Measurements from ENCODE around the gene ABCA2.

DNA sequence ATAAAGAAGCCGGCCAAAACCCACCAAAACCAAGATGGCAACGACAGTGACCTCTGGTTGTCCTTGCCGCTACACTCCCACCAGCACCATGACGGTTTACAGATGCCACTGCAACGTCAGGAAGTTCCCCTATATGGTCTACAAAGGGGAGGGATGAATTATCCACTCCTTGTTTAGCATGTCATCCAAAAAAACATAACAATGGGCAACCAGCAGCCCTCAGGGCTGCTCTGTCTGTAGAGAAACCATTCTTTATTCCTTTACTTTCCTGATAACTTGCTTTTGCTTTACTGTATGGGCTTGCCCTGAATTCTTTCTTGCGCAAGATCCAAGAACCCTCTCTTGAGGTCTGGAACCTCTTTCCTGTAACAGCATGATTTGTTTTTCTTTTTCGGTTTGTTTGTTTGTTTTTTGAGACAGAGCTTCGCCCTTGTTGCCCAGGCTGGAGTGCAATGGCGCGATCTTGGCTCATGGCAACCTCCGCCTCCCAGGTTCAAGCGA, 47.3 kb upstream of the ABCA2 start:
- TF ChIP-seq CTCF (IDR thresholded peaks at IDR 0.05) (no peak), POLR2A (IDR thresholded peaks at IDR 0.05) (no peak)

All from breast epithelium (tissue), 3 donors.